GM04503 (cell line): ENCODE data around the gene DLG3.
"Not testable (repeated sequence)": the region's sequence is repeated elsewhere in the genome, so short reads cannot be mapped to it uniquely, and the experiment has no call there.

Experiments used
- DNase-seq: peaks from one replicate; pipeline ENCODE4 v3.0.0-alpha.2; 2012; ENCODE audit warnings: low read depth

The DLG3 gene

GRCh38 chrX:70444326-70444945, at the start of gene DLG3:
Gene DLG3, plus strand, starts transcription at chrX:70444835. Its CDS starts 367 bp downstream, at chrX:70445202.
- no peak for DNase-seq

GRCh38 chrX:70398899-70399298, 45.7 kb upstream of the DLG3 start:
- no peak for DNase-seq

DNA sequence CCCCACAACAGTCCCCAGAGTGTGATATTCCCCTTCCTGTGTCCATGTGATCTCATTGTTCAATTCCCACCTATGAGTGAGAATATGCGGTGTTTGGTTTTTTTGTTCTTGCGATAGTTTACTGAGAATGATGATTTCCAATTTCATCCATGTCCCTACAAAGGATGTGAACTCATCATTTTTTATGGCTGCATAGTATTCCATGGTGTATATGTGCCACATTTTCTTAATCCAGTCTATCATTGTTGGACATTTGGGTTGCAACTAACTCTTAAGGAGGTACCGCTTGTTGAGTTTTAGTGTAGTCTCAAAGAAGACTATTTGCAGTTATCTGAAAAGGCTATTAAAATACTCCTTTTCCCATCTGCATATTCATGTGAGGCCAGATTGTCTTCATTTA, 44.5 kb upstream of the DLG3 start:
- DNase-seq, result not testable (repeated sequence)

DNA sequence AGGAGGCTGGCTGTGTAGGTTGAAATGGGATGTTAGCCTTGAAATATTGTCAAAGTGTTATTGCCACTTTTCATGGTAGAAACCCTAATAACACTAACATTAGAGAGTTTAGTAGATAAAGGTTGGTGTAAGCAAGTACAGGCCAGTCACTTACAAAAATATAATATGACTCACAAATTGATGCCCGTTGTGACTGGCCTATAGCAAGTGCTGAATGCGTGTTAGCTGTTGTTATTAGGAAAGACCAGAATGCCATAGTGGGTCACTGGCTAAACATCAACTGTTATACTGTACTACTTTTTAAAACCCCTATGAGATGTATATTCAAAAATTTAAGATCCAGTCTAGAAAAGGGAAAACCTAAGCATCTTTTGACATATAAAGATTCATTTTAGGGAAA, 41.9 kb upstream of the DLG3 start:
- DNase-seq, result no peak

GRCh38 chrX:70405003-70405402, 39.6 kb upstream of the DLG3 start:
- DNase-seq, result no peak

DNA sequence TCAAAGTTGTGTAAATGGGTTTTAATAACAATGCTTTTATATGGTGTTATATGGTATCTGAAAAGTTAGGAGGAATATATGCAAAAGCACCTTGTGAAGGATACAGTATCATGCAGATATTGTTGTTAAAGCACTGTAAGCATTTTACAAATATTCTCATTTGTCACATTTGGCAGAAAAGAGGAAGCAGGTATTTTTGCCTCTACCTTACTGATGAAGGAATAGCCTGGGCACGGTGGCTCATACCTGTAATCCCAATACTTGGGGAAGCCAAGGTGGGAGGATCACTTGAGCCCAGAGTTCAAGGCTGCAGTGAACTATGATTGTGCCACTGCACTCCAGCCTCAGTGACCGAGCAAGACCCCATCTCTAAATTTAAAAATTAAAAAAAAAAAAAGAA, 33.7 kb upstream of the DLG3 start:
- no peak for DNase-seq

- DNase-seq, result no peak
Measured at GRCh38 chrX:70411475-70411874, 33.2 kb upstream of the DLG3 start.

DNA sequence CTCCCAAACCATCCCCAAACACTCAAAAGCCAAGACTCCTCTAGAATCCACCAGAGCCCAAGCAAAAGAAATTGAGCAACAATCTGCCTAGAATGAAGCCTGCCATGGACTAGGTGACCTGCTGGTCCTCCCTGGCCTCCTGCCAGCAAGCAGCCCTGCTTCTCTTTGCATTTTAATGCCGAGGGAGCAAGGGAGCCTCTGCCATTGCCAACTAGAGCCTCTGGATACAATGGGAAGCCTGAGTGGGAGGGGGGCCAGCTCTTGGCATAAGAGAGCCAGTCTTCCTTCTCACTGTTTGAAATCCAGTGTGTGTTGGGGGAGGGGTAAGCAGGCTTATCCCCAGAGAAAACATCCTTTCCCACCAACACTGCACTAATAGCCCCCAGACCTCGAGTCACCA, 23.0 kb upstream of the DLG3 start:
- DNase-seq, result no peak

DNA sequence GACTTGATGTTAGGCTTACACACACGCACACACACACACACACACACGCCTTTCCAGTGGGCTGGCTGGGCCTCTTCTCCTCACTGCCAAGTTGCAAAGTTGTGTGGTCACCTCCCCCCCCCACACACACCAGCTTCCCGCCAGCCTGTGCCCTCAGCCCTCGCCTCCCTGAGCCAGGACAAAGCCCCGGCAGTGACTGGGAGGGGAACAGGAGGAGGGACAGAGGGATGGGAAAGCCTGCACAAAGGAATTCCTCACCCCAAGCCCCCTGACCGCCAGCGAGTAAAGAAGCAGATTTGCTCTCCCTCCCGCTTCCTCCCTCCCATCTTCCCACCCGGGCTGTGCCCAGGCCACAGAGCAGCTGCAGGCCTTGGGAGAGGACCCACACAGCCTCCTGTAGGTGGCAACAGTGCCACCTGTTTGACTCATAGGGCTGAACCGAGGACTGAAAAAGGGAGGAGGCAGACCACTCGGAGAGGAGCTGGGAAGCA, 21.7 kb upstream of the DLG3 start, which contains the start of gene GDPD2:
GDPD2 (plus strand) TSS at position 464 of the 491 bp plus-strand sequence. CDS start 1,671 bp downstream, outside the sequence.
- no peak for DNase-seq

GRCh38 chrX:70423936-70424675, 20.5 kb upstream of the DLG3 start:
- no peak for DNase-seq

DNA sequence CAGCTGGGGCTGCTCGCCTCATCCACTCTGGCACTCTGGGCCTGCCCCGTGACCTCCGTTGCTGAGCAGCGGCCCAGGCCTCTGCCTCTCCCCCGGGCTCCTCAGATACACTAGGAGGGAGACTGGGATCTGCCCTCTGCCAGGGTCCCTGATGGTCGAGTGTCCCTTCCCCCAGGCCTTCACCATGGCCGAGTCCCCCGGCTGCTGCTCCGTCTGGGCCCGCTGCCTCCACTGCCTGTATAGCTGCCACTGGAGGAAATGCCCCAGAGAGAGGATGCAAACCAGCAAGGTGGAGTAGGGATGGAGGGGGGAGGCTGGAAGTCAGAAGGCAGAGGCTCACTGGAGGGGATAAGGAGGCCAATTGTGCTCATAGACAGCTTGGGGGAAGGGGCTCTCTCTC, 19.8 kb upstream of the DLG3 start:
- DNase-seq, result no peak

DNA sequence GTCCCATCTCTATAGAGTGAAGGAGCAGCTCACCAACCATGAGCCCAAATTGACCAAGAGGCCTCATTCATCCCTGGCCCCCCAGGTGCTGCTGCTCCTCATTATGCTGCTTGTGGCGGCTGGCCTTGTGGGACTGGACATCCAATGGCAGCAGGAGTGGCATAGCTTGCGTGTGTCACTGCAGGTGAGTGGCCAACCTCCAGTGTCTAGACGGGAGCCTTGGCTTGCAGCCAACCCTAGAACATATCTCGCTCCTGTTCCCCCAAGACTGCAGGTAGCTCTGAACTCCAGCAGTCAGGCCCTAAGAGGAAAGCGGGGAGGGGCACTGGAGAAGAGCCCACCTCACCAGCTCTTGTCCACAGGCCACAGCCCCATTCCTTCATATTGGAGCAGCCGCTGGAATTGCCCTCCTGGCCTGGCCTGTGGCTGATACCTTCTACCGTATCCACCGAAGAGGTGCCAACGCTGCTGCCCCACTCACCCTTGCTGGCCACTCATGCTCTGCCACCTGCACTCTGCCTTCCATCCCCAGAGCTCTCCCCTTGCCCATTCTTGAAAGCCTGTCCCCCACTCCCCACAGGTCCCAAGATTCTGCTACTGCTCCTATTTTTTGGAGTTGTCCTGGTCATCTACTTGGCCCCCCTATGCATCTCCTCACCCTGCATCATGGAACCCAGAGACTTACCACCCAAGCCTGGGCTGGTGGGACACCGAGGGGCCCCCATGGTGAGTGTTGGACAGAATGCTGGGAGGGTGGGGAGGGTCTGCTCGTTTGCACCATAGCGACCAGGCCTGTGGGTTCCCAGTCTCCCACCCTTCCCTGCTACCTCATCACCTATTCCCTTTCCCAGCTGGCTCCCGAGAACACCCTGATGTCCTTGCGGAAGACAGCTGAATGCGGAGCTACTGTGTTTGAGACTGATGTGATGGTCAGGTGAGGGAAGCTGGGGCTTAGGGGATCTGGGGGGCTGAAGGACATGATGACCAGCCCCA, 18.1 kb upstream of the DLG3 start:
- DNase-seq, result no peak

- no peak for DNase-seq
Measured at GRCh38 chrX:70427365-70427764, 17.3 kb upstream of the DLG3 start.

DNA sequence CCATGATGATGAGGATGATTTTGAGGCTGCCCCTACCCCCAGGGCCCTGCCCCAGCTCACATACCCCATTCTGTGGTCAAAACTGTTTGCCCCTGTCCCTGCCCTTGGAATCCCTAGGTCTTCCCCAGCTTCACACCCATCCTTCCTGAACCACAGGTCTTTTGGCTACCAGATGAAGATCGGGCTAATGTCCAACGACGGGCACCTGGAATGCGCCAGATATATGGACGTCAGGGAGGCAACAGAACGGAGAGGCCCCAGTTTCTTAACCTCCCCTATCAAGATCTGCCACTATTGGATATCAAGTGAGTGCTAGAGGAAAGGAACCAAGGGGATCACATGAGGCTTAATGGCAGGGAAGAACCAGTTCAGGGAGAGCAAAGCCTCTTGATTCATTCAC, 14.9 kb upstream of the DLG3 start:
- no peak for DNase-seq

- no peak for DNase-seq
Measured at GRCh38 chrX:70432936-70433847, 11.4 kb upstream of the DLG3 start.

- DNase-seq, result no peak
Measured at GRCh38 chrX:70433848-70434351, 10.7 kb upstream of the DLG3 start.

DNA sequence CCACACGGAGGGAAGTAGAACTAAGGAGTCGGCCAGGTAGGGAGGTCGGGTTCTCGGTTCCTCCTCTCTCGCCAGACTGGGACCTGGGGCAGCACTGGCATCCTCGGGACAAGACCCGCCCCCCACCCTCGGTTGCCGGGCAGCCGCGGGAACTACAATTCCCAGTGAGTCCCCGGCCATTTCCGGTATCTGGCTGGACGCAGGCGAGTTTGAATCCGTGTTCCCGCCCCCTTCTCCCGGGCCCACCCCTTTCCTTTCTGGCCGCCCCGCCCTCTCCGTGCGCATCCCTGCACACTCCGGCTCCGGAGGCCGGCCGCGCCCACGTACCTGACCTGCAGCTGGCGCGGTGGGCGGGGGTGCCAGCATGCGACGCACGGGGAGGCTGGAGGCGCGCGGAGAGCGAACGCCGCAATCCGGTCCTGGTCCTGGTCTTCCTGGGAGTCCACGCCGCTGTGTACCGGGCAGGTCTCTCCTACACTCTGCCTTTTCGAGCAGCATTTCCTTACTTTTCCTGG, 10.2 kb upstream of the DLG3 start:
- DNase-seq, result no peak

DNA sequence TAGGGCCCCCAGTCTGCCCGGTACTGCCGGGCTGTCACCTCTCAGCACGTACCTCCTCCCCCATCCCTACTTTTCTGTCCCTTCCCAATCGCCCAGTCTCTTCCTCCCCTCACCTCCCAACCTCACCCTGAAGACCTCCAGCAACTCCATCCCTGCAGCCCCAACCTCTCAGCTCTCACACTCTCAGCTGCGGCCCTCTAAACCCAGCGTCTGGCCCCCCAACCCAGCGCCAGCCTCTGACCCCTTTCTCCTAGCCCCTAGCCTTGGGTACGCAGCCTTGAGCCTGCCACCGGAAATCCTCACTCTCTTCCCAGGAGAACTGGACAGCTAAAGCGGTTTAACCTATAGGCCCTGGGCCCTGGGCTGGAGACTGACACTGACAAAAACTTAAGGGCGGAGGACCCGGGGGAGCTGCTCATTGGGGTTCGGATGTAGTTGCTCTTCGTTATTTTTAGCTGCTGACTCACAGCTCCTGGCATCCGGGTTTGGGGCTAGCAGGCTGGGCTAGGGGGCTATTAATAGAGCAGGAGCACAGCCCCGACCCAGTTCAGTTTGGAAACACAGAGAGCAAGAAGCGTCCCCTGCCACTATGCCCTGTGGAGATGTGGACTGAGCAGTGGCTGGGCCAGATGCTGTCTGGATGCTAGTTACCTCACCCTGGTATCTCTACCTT, 9.6 kb upstream of the DLG3 start:
- no peak for DNase-seq

- DNase-seq, result no peak
Measured at GRCh38 chrX:70436343-70436742, 8.3 kb upstream of the DLG3 start.

- DNase-seq, result no peak
Measured at GRCh38 chrX:70437011-70437410, 7.6 kb upstream of the DLG3 start.
